IMR-90 (cell line): Measurements from ENCODE around the gene RPTOR.

Source experiments
- BHLHE40 ChIP-seq: fragments of 150-350 bp; IDR thresholded peaks from 2 replicates; pipeline ENCODE4 v1.6.1; 2016; ENCODE audit warnings: mild to moderate bottlenecking, low read depth, low read length
- CHD1 ChIP-seq: IDR thresholded peaks from 2 replicates; pipeline ENCODE4 v1.6.1; 2012; ENCODE audit warnings: low read depth, low read length, improper control_type of control experiment
- POLR2A ChIP-seq: IDR thresholded peaks from 2 replicates; pipeline ENCODE4 v1.6.1; 2012; ENCODE audit warnings: mild to moderate bottlenecking, low read depth, low read length
- RAD21 ChIP-seq: IDR thresholded peaks from 2 replicates; pipeline ENCODE4 v1.6.1; 2012; ENCODE audit warnings: low read length, improper control_type of control experiment
- RFX5 ChIP-seq: IDR thresholded peaks from 2 replicates; pipeline ENCODE4 v1.8.0; 2012; ENCODE audit warnings: low read depth, mild to moderate bottlenecking, low read length, moderate library complexity
- TF ChIP-seq, protein P1 (sequence below): conservative IDR thresholded peaks from 2 replicates; pipeline ENCODE4 v1.5.1; 2012; ENCODE audit warnings: mild to moderate bottlenecking, low read depth, low read length, improper control_type of control experiment

DNA sequence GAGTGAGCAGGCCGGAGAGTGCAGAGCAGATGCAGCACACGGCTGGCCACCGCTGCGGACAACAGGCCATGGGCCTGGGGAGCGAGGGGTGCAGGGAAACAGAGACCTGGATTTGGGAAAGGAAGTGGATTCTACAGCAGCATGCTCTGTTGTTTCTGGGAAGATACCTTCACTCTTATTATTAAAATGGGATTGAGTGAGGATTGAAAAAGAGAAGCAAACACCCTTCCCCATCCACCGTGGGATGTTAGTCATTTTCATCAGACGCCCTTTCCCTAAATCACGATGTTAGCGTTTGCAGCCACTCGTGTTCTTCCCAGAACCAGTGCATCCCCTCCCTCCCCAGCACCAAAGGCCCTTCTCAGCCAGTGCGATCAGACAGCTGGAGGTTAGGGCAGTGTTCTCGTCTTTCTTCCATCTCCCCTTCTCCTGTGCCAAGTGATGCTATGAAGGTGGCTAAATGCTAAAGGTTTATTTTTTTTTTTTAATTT, 250.5 kb downstream of the RPTOR start:
- TF ChIP-seq RFX5, result no peak
- TF ChIP-seq, protein P1, sequence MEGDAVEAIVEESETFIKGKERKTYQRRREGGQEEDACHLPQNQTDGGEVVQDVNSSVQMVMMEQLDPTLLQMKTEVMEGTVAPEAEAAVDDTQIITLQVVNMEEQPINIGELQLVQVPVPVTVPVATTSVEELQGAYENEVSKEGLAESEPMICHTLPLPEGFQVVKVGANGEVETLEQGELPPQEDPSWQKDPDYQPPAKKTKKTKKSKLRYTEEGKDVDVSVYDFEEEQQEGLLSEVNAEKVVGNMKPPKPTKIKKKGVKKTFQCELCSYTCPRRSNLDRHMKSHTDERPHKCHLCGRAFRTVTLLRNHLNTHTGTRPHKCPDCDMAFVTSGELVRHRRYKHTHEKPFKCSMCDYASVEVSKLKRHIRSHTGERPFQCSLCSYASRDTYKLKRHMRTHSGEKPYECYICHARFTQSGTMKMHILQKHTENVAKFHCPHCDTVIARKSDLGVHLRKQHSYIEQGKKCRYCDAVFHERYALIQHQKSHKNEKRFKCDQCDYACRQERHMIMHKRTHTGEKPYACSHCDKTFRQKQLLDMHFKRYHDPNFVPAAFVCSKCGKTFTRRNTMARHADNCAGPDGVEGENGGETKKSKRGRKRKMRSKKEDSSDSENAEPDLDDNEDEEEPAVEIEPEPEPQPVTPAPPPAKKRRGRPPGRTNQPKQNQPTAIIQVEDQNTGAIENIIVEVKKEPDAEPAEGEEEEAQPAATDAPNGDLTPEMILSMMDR, result no peak
- no peak for TF ChIP-seq POLR2A
- TF ChIP-seq BHLHE40, result no peak
- TF ChIP-seq CHD1, result no peak
- no peak for TF ChIP-seq RAD21
